Sciatic nerve (tissue), 2 donors: ENCODE results near the gene TPST1. TPM values are rescaled to one million over a fixed set of nuclear protein-coding genes. Genes with fewer than 3 reads are reported as not detected.
"Not testable (repeated sequence)": the region's sequence is repeated elsewhere in the genome, so short reads cannot be mapped to it uniquely, and the experiment has no call there.

Source experiments
- ATAC-seq: fragments of 200-7000 bp; cut with Tn5 transposase; one replicate; pipeline ENCODE4 v1.9.1; 2020; ENCODE audit warnings: mild to moderate bottlenecking, moderate library complexity
- DNase-seq: peaks from one replicate; pipeline ENCODE4 v3.0.0-alpha.2; 2020; ENCODE audit warnings: low spot score
- intact Hi-C: fragments of 100-400 bp; cut with DNase I; formaldehyde crosslinking; loops from one replicate; pipeline ENCODE4 v1.14.2; 2022
- total RNA-seq: library from RNA; stranded (reverse); fragmentation: NEBNext Ultra II Directional; extraction: Animal tissue kit (Norgen Biotek cat#: 25700); gene quantifications from one replicate; pipeline ENCODE4 v1.2.1, GENCODE V29; 2021
- donor health status: DM: no; HTN: no; CAD: no.
- donor health status: DM: no; HTN: no; CAD: no.

TPST1 gene
- 29.0 TPM for total RNA-seq

DNA sequence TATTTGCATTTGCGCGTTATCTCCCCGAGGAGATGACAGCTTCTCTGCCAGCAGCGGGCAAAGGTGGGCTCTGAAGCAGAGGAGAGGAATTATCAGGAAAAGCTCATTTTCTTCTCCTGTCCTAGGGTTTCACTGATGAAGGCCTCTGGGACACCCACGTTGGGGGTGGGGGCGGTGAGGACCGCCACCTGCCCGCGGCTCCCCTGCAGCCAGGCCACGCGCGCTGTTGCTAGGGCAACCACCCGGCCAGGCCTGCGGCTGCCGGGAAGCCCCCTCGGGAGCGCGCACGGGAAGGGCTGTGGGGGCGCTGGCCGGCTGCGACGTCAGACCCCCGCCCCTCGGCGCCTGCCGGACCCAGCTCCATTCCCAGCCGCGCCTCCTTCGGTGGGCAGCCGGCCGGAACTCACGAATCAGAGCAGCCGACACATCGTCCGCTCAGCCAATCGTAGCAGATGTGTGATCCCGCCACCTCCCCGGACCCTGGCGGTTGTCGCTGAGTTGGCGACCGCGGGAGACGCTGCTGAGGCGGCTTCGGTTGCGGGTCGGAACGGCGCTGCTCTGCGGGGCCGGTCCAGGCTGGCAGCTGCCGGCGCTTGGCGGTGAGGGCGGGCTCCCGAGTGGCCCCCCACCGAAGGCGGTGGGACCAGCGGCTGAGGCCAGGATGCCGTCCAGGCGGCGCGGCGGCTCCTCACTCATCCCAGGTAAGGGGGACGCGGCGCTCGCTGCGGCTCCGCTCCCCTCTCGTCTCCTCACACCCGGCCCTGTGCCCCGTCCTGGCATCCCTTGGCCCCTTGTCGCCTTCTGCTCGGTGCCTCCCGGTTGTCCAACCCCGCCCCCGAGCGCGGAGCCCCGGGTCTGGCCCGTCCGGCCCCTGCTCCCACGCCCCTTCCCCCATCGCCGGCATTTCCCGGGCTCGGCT is at the start of gene TPST1:
TPST1 (plus strand) TSS at position 513 of the 919 bp plus-strand sequence. CDS start 35,092 bp downstream, outside the sequence.
- DNase-seq (peak; percentile 91), ATAC-seq (peak; percentile 96)
- intact Hi-C loops = no loop called here

DNA sequence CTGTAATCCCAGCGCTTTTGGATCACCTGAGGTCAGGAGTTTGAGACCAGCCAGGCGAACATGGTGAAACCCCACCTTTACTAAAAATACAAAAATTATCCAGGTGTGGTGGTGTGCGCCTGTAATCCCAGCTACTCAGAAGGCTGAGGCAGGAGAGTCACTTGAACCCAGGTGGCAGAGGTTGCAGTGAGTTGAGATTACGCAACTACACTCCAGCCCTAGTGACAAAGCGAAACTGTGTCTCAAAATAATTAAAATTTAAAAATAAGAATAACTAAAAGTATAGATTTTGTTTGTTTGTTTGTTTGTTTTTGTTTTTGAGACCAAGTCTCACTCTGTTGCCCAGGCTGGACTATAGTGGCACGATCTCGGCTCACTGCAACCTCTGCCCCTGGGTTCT is 49.1 kb upstream of the TPST1 start:
- ATAC-seq, DNase-seq, intact Hi-C loops: not testable (repeated sequence)

- DNase-seq (no peak), ATAC-seq (no peak)
- intact Hi-C loops = no loop called here
These were observed 48.1 kb upstream of the TPST1 start for GRCh38 chr7:66157060-66157459.

DNA sequence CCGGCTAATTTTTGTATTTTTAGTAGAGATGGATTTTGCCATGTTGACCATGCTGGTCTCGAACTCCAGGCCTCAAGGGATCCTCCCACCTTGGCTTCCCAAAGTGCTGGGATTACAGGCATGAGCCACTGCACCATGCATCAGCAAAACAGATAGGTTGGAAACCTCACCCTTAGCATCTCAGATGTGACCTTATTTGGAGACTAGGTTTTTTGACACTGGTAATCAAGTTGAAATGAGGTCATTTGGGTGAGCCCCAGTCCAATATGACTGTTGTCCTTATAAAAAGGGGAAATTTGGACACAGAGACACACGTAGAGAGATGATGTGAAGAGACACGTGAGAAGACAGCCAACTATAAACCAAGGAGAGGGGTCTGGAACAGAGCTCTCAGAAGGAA is 42.5 kb upstream of the TPST1 start:
- intact Hi-C loops = loop anchor here (5.0 kb wide), 1 partner anchor 180 kb away; no protein-coding TSS in a partner anchor
- ATAC-seq (no peak), DNase-seq (no peak)

GRCh38 chr7:66163186-66163610 is 41.9 kb upstream of the TPST1 start:
- intact Hi-C loops = loop anchor here (5.0 kb wide), 1 partner anchor 179 kb away; no protein-coding TSS in a partner anchor
- DNase-seq (no peak), ATAC-seq (no peak)

- intact Hi-C loops = loop anchor here (5.0 kb wide), 1 partner anchor 178 kb away; no protein-coding TSS in a partner anchor
- DNase-seq (no peak), ATAC-seq (no peak)
These were observed 40.8 kb upstream of the TPST1 start for GRCh38 chr7:66164356-66164755.

DNA sequence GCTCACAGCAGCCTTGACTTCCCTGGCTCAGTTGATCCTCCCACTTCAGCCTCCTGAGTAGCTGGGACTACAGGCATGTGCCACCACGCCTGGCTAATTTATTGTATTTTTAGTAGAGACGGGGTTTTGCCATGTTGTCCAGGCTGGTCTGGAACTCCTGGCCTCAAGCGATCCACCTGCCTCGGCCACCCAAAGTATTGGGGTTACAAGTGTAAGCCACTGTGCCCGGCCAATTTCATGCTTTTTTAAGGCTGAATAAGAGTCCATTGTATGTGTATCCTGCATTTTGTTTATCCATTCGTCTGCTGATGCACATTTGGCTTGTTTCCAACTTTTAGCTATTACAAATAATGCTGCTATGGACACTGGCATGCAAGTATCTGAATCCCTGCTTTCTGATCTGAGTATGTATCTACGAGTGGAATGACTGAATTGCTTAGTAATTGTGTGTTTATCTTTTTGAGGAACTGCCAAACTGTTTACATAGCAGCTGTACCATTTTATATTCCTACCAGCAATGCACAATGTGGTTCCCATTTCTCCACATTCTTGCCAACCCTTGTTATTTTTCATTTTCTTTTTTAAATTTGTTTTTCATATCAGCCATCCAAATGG is 37.3 kb upstream of the TPST1 start:
- intact Hi-C loops = no loop called here
- no peak for DNase-seq
- ATAC-seq = no peak

DNA sequence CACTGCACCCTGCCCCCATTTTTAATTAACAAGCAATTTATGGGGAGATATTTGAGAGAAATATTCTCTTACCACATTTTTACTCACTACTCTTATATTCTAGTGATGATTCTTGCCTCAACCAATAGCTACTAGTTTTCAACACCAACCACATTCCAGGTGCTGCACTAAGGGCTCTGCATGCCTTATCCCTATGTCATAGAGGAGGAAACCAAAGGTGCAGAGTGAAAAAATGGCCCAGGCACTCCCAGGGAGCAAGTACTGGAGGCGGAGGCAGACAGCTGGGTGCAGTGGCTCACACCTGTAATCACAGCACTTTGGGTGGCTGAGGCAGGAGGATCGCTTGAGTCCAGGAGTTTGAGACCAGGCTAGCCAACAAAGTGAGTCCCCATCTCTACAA is 35.5 kb upstream of the TPST1 start:
- DNase-seq (no peak), ATAC-seq (no peak)
- intact Hi-C loops = no loop called here

- peak; percentile 93 for ATAC-seq
- intact Hi-C loops = no loop called here
- DNase-seq = peak; percentile 72
These were observed 34.6 kb upstream of the TPST1 start for GRCh38 chr7:66170309-66171231.

- intact Hi-C loops, ATAC-seq: not testable (repeated sequence)
These were observed 32.4 kb upstream of the TPST1 start for GRCh38 chr7:66172536-66173401.

DNA sequence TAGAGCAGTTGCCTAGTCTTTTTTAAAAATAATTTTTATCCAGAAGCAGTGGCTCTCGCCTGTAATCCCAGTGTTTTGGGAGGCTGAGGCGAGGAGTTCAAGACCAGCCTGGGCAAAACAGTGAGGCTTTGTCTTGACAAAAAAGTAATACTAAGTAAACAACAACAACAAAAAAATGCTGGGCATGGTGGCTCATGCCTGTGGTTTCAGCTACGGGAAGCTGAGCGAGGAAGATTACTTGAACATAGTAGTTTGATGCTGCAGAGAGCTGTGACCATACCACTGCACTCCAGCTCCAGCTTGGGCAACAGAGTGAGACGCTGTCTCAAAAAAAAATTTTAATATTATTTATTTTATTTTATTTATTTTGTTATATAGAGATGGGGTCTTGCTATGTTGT is 31.3 kb upstream of the TPST1 start:
- ATAC-seq = no peak
- intact Hi-C loops = no loop called here
- DNase-seq = no peak

More at GRCh38 chr7:66172536-66173401, 32.4 kb upstream of the TPST1 start:
- DNase-seq = not testable (repeated sequence)

DNA sequence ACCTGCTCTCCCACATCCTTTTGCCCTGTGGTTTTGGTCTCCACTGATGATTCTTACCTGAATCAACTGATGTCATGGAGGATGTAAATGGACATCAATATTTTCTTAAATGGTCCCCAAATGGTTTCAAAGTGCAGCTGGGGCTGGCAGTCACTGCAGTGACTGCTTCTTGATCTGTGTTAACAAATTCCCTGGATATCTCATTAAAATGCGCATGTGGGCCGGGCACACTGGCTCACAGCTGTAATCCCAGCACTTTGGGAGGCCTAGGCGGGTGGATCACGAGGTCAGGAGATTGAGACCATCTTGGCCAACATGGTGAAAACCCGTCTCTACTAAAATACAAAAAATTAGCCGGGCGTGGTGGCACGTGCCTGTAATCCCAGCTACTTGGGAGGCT is 30.1 kb upstream of the TPST1 start:
- not testable (repeated sequence) for ATAC-seq, DNase-seq
- intact Hi-C loops = loop anchor here (1.0 kb wide), 1 partner anchor 31 kb away; no protein-coding TSS in a partner anchor

- DNase-seq = no peak
- no peak for ATAC-seq
- intact Hi-C loops = no loop called here
These were observed 28.2 kb upstream of the TPST1 start for GRCh38 chr7:66176914-66177313.

DNA sequence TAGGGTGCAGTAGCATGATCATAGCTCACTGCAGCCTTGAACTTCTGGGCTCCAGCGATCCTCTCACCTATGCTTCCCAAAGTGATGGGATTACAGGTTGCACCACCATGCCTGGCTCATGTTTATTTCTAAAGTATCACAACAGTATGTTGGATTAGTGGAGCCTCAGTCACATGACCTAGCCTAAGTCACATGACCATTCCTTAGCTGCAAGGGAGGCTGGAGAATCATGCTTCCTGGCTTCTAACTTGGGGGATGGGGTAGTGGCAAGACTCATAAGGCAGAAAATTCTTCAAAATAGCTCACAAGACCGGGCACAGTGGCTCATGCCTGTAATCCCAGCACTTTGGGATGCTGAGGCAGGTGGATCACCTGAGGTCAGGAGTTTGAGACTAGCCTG is 26.9 kb upstream of the TPST1 start:
- ATAC-seq (no peak), DNase-seq (no peak)
- intact Hi-C loops = no loop called here

- intact Hi-C loops = no loop called here
- ATAC-seq = no peak
- DNase-seq = no peak
These were observed 23.8 kb upstream of the TPST1 start for GRCh38 chr7:66181329-66181728.

DNA sequence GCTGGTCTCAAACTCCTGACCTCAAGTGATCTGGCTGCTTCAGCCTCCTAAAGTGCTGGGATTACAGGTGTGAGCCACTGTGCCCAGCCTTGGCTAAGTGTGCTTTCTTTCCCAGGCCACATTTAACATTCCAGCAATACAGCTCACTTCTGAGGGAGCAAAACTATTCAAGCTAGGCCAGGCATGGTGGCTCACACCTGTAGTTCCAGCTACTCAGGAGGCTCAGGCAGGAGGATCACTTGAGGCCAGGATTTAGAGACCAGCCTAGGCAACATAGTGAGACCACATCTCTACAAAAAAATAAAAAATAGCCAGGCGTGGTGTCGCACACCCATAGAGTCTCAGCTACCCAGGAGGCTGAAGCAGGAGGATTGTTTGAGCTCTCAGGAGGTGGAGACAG is 23.3 kb upstream of the TPST1 start:
- intact Hi-C loops = no loop called here
- DNase-seq = no peak
- no peak for ATAC-seq

DNA sequence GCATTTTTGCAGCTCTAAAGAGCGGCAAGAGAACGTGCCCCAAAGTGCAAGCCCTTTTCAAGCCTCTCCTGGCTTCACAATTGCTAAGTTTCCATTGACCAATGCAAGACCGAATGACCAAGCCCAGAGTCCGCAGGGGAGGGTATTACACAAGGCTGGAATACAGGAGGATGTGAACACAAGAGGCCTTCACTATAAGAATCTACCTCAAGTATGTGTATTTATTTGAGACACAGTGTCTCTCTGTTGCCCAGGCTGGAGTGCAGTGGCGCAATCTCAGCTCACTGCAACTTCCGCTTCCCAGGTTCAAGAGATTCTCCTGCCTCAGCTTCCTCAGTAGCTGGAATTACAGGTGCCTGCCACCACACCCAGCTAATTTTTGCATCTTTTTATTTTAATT is 22.2 kb upstream of the TPST1 start:
- ATAC-seq = no peak
- intact Hi-C loops = no loop called here
- no peak for DNase-seq

DNA sequence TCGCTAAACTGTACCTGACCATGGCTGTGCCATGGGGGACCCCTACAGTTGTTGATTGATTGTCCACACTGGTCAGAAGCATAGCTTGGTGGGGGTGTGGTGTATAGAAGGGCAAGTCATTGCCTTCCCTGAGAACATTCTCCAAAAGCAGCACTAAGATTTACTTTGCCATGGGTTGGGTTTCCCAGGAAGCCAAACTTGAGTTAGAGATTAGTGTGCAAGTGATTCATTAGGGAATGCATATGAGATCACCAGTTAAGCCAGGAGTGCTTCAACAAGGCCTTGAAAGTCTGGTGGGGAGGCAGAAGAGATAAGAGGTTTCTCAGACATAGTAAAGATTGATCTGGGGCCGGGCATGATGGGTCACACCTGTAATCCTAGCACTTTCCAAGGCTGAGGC is 21.4 kb upstream of the TPST1 start:
- ATAC-seq (no peak), DNase-seq (no peak)
- intact Hi-C loops = no loop called here
